HepG2 (cell line): Measurements from ENCODE around the gene CIAPIN1. TPM values are rescaled to one million over a fixed set of nuclear protein-coding genes. Genes with fewer than 3 reads are reported as not detected.
A peak's percentile ranks its signal among the peaks of the same experiment; 100 is the strongest.

ENCODE experiments used
- ARNTL ChIP-seq: sonication (generic); formaldehyde crosslinking; IDR thresholded peaks from 2 replicates; pipeline ENCODE4 v1.4.0; 2020; ENCODE audit warnings: mild to moderate bottlenecking, missing genetic modification reagents
- EP300 ChIP-seq, 3 experiments: sonication (generic) in 1 of 3; formaldehyde crosslinking in 1 of 3; IDR thresholded peaks; 2 replicates each; pipeline versions ENCODE4 v1.5.1 to v1.6.1; 2011 to 2020; ENCODE audit warnings: low read depth in 2 of 3, low read length in 2 of 3, borderline replicate concordance in 1 of 3, improper control_type of control experiment in 1 of 3, mild to moderate bottlenecking in 1 of 3, missing genetic modification reagents in 1 of 3, moderate library complexity in 1 of 3
- ETV5 ChIP-seq: IDR thresholded peaks from 2 replicates; pipeline ENCODE4 v1.6.1; 2018; ENCODE audit warnings: missing biosample characterization, missing genetic modification reagents, inconsistent platforms, borderline replicate concordance
- ETV6 ChIP-seq: sonication (generic); formaldehyde crosslinking; conservative IDR thresholded peaks from 2 replicates; pipeline ENCODE4 v1.4.0; 2020; ENCODE audit warnings: missing genetic modification reagents
- GABPB1 ChIP-seq: IDR thresholded peaks from 2 replicates; pipeline ENCODE4 v1.6.1; 2016; ENCODE audit warnings: mild to moderate bottlenecking, missing genetic modification reagents, moderate library complexity, missing compliant biosample characterization
- KLF11 ChIP-seq: IDR thresholded peaks from 2 replicates; pipeline ENCODE4 v1.6.1; 2016; ENCODE audit warnings: missing compliant biosample characterization
- MAZ ChIP-seq, 2 experiments: sonication (generic) in 1 of 2; formaldehyde crosslinking in 1 of 2; IDR thresholded peaks; 2 replicates each; pipeline versions ENCODE4 v1.5.0 to v1.6.1; 2012 to 2020; ENCODE audit warnings: low read depth in 2 of 2, mild to moderate bottlenecking in 2 of 2, borderline replicate concordance in 1 of 2, improper control_type of control experiment in 1 of 2, low read length in 1 of 2, missing genetic modification reagents in 1 of 2, moderate library complexity in 1 of 2
- RAD21 ChIP-seq: fragments of 450-650 bp; formaldehyde crosslinking; IDR thresholded peaks from 2 replicates; pipeline ENCODE4 v1.5.0; 2020; ENCODE audit warnings: mild to moderate bottlenecking
- RELA ChIP-seq: sonication (generic); formaldehyde crosslinking; IDR thresholded peaks from 2 replicates; pipeline ENCODE4 v1.4.0; 2020; ENCODE audit warnings: missing genetic modification reagents
- SMARCE1 ChIP-seq: fragments of 450-650 bp; IDR thresholded peaks from 2 replicates; pipeline ENCODE4 v1.6.1; 2017; ENCODE audit warnings: borderline replicate concordance
- SOX5 ChIP-seq: IDR thresholded peaks from 2 replicates; pipeline ENCODE4 v1.6.1; 2016; ENCODE audit warnings: borderline replicate concordance
- ZNF264 ChIP-seq: sonication (generic); formaldehyde crosslinking; IDR thresholded peaks from 2 replicates; pipeline ENCODE4 v1.4.0; 2020; ENCODE audit warnings: missing genetic modification reagents
- ZNF317 ChIP-seq: sonication (generic); formaldehyde crosslinking; IDR thresholded peaks from 2 replicates; pipeline ENCODE4 v1.5.0; 2020; ENCODE audit warnings: mild to moderate bottlenecking, missing genetic modification reagents
- ZNF546 ChIP-seq: sonication (generic); formaldehyde crosslinking; conservative IDR thresholded peaks from 2 replicates; pipeline ENCODE4 v1.8.1; 2023; ENCODE audit warnings: mild to moderate bottlenecking, missing genetic modification reagents
- ZNF563 ChIP-seq: sonication (generic); formaldehyde crosslinking; IDR thresholded peaks from 2 replicates; pipeline ENCODE4 v1.8.0; 2022; ENCODE audit warnings: mild to moderate bottlenecking, moderate library complexity, missing genetic modification reagents
- ZSCAN21 ChIP-seq: sonication (generic); formaldehyde crosslinking; IDR thresholded peaks from 2 replicates; pipeline ENCODE4 v1.8.0; 2022; ENCODE audit warnings: mild to moderate bottlenecking, missing genetic modification reagents, moderate library complexity, borderline replicate concordance
- polyA plus RNA-seq, 8 experiments: library from polyadenylated mRNA; depleted of rRNA in 3 of 8; stranded (reverse) in 7 of 8; unstranded in 1 of 8; fragments of >200 nt; fragmentation: Illumina TruSeq in 4 of 8; extraction: Trizol in 4 of 8; gene quantifications; 2 replicates each; pipeline versions ENCODE4 v1.2.1 to v1.2.3, GENCODE V29; 2011 to 2016; ENCODE audit warnings: low read depth in 4 of 8, missing spikeins in 1 of 8, mixed read lengths in 1 of 8; ENCODE audit not compliant: insufficient read depth in 1 of 8
- total RNA-seq, 5 experiments: library from RNA; depleted of rRNA; stranded (reverse); fragments of >200 nt; fragmentation: Illumina TruSeq; extraction: Trizol; gene quantifications; 2 replicates each; pipeline ENCODE4 v1.2.3, GENCODE V29; 2016; ENCODE audit warnings: low read depth in 1 of 5
- TF ChIP-seq, protein P1 (sequence below): sonication (generic); formaldehyde crosslinking; IDR thresholded peaks from 2 replicates; pipeline ENCODE4 v1.5.0; 2020; ENCODE audit warnings: mild to moderate bottlenecking, missing genetic modification reagents
- TF ChIP-seq, protein P2 (sequence below): IDR thresholded peaks from 2 replicates; pipeline ENCODE4 v1.6.1; 2018; ENCODE audit warnings: missing genetic modification reagents, mild to moderate bottlenecking, missing compliant biosample characterization
- TF ChIP-seq, protein P3 (sequence below): sonication (generic); formaldehyde crosslinking; IDR thresholded peaks from 2 replicates; pipeline ENCODE4 v1.8.1; 2023; ENCODE audit warnings: mild to moderate bottlenecking, missing genetic modification reagents
- TF ChIP-seq, protein P4 (sequence below): sonication (generic); formaldehyde crosslinking; IDR thresholded peaks from 2 replicates; pipeline ENCODE4 v1.8.0; 2022; ENCODE audit warnings: missing genetic modification reagents, mild to moderate bottlenecking, borderline replicate concordance

CIAPIN1 gene
- total and polyA plus RNA-seq, 2 of the 13 experiments (the other 11 are each of a cell fraction or from before 2014, with no cell fraction given), result 69.3 to 89.7 TPM

DNA sequence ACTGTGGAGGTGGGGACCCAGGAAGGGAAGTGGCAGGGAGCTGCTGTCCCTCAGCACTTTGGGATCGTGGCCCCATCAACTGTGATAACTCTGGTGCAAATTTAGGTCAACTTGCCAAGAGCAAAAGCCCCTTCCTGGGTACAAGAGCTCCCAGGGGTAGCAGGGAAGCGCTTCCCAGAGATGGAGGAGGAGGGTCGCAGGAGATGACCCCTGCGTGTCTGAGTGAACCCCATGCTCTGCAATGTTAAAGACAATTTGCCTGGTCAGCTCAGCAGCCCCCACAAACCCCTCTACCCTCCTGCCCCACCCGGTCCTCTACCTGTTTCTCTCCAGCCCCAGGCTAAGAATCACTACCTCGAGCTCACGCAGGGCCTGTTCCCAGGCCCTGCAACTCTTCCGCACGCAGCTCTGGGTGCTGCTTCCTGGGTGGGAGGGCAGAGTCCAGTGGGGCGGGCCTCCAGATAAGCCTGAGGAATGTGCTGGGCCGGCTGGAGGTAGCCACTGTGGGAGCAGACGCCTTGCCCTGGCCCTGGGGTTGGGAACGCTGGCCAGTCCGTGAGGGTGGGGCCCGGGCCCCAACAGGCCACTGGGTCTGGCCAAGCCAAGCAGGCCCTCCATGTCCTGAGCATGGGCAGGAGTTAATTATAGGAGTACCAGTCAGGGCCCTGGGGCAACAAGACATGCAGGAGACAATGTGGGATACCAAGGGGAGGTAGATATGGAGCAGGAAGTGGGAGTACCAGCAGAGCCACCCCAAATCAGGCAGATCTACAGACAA, 33.0 kb upstream of the CIAPIN1 start (continued):
- TF ChIP-seq, protein P1, sequence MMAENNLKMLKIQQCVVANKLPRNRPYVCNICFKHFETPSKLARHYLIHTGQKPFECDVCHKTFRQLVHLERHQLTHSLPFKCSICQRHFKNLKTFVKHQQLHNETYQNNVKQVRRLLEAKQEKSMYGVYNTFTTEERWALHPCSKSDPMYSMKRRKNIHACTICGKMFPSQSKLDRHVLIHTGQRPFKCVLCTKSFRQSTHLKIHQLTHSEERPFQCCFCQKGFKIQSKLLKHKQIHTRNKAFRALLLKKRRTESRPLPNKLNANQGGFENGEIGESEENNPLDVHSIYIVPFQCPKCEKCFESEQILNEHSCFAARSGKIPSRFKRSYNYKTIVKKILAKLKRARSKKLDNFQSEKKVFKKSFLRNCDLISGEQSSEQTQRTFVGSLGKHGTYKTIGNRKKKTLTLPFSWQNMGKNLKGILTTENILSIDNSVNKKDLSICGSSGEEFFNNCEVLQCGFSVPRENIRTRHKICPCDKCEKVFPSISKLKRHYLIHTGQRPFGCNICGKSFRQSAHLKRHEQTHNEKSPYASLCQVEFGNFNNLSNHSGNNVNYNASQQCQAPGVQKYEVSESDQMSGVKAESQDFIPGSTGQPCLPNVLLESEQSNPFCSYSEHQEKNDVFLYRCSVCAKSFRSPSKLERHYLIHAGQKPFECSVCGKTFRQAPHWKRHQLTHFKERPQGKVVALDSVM (CRISPR knock-in tag), result 0 out of 2 replicates have a peak, but pooled peaks have one; percentile 48
- TF ChIP-seq, protein P2, sequence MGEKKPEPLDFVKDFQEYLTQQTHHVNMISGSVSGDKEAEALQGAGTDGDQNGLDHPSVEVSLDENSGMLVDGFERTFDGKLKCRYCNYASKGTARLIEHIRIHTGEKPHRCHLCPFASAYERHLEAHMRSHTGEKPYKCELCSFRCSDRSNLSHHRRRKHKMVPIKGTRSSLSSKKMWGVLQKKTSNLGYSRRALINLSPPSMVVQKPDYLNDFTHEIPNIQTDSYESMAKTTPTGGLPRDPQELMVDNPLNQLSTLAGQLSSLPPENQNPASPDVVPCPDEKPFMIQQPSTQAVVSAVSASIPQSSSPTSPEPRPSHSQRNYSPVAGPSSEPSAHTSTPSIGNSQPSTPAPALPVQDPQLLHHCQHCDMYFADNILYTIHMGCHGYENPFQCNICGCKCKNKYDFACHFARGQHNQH (CRISPR knock-in tag), result 0 out of 2 replicates have a peak, but pooled peaks have one; percentile 55
- TF ChIP-seq ZNF546 (CRISPR knock-in tag) (no peak), RELA (CRISPR knock-in tag) (0 out of 2 replicates have a peak, but pooled peaks have one; percentile 22), ZNF563 (no peak), KLF11 (peak; percentile 37; the same call in 1 of the 2 replicates), EP300 (IDR thresholded peaks at IDR 0.05; ENCODE audit: low read depth in 2 of 2, low read length in 2 of 2) (peak; percentile 62 to 74), EP300 (CRISPR knock-in tag; IDR thresholded peaks at IDR 0.05; ENCODE audit: borderline replicate concordance) (peak; percentile 43), SOX5 (peak; percentile 55; the same call in 1 of the 2 replicates), ETV6 (CRISPR knock-in tag) (no peak), ZNF264 (CRISPR knock-in tag) (0 out of 2 replicates have a peak, but pooled peaks have one; percentile 42), SMARCE1 (no peak), MAZ (IDR thresholded peaks at IDR 0.05; ENCODE audit: borderline replicate concordance, low read depth, low read length) (peak; percentile 75; the same call in 1 of the 2 replicates), MAZ (CRISPR knock-in tag; IDR thresholded peaks at IDR 0.05; ENCODE audit: low read depth) (peak; percentile 64; the same call in 1 of the 2 replicates), ARNTL (CRISPR knock-in tag) (peak; percentile 77), ETV5 (peak; percentile 87; the same call in 1 of the 2 replicates), ZSCAN21 (peak; percentile 70; the same call in 1 of the 2 replicates), RAD21 (CRISPR knock-in tag) (peak; percentile 44; the same call in 1 of the 2 replicates), GABPB1 (CRISPR knock-in tag) (peak; percentile 76), ZNF317 (CRISPR knock-in tag) (peak; percentile 70)
- TF ChIP-seq, protein P3, sequence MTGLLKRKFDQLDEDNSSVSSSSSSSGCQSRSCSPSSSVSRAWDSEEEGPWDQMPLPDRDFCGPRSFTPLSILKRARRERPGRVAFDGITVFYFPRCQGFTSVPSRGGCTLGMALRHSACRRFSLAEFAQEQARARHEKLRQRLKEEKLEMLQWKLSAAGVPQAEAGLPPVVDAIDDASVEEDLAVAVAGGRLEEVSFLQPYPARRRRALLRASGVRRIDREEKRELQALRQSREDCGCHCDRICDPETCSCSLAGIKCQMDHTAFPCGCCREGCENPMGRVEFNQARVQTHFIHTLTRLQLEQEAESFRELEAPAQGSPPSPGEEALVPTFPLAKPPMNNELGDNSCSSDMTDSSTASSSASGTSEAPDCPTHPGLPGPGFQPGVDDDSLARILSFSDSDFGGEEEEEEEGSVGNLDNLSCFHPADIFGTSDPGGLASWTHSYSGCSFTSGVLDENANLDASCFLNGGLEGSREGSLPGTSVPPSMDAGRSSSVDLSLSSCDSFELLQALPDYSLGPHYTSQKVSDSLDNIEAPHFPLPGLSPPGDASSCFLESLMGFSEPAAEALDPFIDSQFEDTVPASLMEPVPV (CRISPR knock-in tag), result peak; percentile 87
- TF ChIP-seq, protein P4, sequence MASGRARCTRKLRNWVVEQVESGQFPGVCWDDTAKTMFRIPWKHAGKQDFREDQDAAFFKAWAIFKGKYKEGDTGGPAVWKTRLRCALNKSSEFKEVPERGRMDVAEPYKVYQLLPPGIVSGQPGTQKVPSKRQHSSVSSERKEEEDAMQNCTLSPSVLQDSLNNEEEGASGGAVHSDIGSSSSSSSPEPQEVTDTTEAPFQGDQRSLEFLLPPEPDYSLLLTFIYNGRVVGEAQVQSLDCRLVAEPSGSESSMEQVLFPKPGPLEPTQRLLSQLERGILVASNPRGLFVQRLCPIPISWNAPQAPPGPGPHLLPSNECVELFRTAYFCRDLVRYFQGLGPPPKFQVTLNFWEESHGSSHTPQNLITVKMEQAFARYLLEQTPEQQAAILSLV, result peak; percentile 82; the same call in 1 of the 2 replicates
